HepG2 (cell line): ENCODE results near the gene DUSP22. TPM values are rescaled to one million over a fixed set of nuclear protein-coding genes. Genes with fewer than 3 reads are reported as not detected.

Experiments
- SSRP1 ChIP-seq: IDR thresholded peaks from 2 replicates; pipeline ENCODE4 v1.6.1; 2016; ENCODE audit warnings: control low read depth
- ZNF431 ChIP-seq: sonication (generic); formaldehyde crosslinking; IDR thresholded peaks from 2 replicates; pipeline ENCODE4 v1.9.0; 2022; ENCODE audit warnings: missing genetic modification reagents, low read depth, mild to moderate bottlenecking, borderline replicate concordance
- polyA plus RNA-seq, 8 experiments: library from polyadenylated mRNA; depleted of rRNA in 3 of 8; stranded (reverse) in 7 of 8; unstranded in 1 of 8; fragments of >200 nt; fragmentation: Illumina TruSeq in 4 of 8; extraction: Trizol in 4 of 8; gene quantifications; 2 replicates each; pipeline versions ENCODE4 v1.2.1 to v1.2.3, GENCODE V29; 2011 to 2016; ENCODE audit warnings: low read depth in 4 of 8, missing spikeins in 1 of 8, mixed read lengths in 1 of 8; ENCODE audit not compliant: insufficient read depth in 1 of 8
- total RNA-seq, 5 experiments: library from RNA; depleted of rRNA; stranded (reverse); fragments of >200 nt; fragmentation: Illumina TruSeq; extraction: Trizol; gene quantifications; 2 replicates each; pipeline ENCODE4 v1.2.3, GENCODE V29; 2016; ENCODE audit warnings: low read depth in 1 of 5
- TF ChIP-seq, protein P1 (sequence below): sonication (generic); formaldehyde crosslinking; IDR thresholded peaks from one replicate; pipeline ENCODE4 v1.5.1; 2020; ENCODE audit warnings: mild to moderate bottlenecking, missing genetic modification reagents; ENCODE audit errors: not compliant biosample characterization
- TF ChIP-seq, protein P2 (sequence below): IDR thresholded peaks from 2 replicates; pipeline ENCODE4 v1.4.0; 2020; ENCODE audit warnings: mild to moderate bottlenecking, missing genetic modification reagents

Gene DUSP22
- total and polyA plus RNA-seq, 2 of the 13 experiments (the other 11 are each of a cell fraction or from before 2014, with no cell fraction given) = 20.2 to 32.8 TPM

DNA sequence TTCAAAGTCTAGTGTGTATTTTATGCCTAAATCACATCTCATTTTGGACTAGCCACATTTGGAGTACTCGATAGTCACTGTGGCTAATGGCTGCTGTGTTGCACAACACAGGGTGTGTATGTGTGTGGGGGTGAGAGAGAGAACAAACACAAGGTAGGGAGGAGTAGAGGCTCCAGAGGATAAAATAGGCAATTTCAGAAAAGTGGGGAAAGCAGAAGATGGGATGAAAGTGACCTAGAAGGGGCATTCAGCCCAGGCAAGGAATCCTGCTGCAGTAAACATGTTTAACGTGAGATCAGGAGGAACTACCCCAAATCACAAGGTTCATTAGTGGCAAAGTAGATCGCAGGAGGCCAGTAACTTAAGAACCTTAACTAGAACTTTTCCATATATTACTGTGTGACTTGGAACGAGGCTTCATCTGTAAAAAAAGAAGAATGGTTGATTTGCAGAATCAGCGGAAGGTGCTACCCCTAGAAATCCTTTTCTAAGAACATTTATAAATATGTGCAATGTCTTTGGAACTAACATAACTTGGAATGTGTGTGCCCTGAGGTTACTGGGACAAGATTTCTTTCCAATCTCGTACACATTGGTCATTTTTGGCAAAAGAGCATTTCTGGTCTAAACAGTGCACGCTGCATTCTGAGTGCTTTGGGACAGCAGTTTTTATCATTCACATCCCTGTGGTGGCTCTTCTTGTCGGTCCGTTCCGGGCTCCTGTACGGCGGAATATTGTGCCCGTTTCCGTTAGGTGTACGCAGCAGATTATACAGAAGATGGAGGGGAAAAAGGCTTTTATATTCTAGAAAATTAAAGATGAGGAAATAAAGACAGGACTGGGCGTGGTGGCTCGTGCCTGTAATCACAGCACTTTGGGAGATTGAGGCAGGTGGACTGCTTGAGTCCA lies 2.6 kb downstream of the DUSP22 start (continued):
- TF ChIP-seq, protein P1, sequence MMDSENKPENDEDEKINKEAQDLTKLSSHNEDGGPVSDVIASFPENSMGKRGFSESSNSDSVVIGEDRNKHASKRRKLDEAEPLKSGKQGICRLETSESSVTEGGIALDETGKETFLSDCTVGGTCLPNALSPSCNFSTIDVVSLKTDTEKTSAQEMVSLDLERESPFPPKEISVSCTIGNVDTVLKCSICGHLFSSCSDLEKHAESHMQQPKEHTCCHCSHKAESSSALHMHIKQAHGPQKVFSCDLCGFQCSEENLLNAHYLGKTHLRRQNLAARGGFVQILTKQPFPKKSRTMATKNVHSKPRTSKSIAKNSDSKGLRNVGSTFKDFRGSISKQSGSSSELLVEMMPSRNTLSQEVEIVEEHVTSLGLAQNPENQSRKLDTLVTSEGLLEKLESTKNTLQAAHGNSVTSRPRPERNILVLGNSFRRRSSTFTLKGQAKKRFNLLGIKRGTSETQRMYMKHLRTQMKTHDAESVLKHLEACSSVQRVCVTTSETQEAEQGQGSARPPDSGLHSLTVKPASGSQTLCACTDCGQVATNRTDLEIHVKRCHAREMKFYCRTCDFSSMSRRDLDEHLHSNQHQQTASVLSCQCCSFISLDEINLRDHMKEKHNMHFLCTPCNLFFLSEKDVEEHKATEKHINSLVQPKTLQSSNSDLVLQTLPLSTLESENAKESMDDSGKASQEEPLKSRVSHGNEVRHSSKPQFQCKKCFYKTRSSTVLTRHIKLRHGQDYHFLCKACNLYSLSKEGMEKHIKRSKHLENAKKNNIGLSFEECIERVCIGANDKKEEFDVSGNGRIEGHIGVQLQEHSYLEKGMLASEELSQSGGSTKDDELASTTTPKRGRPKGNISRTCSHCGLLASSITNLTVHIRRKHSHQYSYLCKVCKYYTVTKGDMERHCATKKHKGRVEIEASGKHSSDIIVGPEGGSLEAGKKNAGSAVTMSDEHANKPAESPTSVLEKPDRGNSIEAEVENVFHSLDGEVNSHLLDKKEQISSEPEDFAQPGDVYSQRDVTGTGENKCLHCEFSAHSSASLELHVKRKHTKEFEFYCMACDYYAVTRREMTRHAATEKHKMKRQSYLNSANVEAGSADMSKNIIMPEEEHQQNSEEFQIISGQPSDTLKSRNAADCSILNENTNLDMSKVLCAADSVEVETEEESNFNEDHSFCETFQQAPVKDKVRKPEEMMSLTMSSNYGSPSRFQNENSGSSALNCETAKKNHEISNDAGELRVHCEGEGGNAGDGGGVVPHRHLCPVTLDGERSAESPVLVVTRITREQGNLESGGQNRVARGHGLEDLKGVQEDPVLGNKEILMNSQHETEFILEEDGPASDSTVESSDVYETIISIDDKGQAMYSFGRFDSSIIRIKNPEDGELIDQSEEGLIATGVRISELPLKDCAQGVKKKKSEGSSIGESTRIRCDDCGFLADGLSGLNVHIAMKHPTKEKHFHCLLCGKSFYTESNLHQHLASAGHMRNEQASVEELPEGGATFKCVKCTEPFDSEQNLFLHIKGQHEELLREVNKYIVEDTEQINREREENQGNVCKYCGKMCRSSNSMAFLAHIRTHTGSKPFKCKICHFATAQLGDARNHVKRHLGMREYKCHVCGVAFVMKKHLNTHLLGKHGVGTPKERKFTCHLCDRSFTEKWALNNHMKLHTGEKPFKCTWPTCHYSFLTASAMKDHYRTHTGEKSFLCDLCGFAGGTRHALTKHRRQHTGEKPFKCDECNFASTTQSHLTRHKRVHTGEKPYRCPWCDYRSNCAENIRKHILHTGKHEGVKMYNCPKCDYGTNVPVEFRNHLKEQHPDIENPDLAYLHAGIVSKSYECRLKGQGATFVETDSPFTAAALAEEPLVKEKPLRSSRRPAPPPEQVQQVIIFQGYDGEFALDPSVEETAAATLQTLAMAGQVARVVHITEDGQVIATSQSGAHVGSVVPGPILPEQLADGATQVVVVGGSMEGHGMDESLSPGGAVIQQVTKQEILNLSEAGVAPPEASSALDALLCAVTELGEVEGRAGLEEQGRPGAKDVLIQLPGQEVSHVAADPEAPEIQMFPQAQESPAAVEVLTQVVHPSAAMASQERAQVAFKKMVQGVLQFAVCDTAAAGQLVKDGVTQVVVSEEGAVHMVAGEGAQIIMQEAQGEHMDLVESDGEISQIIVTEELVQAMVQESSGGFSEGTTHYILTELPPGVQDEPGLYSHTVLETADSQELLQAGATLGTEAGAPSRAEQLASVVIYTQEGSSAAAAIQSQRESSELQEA (CRISPR knock-in tag) = no peak
- TF ChIP-seq ZNF431 (CRISPR knock-in tag) (no peak), SSRP1 (0 out of 2 replicates have a peak, but pooled peaks have one; percentile 53)
- TF ChIP-seq, protein P2, sequence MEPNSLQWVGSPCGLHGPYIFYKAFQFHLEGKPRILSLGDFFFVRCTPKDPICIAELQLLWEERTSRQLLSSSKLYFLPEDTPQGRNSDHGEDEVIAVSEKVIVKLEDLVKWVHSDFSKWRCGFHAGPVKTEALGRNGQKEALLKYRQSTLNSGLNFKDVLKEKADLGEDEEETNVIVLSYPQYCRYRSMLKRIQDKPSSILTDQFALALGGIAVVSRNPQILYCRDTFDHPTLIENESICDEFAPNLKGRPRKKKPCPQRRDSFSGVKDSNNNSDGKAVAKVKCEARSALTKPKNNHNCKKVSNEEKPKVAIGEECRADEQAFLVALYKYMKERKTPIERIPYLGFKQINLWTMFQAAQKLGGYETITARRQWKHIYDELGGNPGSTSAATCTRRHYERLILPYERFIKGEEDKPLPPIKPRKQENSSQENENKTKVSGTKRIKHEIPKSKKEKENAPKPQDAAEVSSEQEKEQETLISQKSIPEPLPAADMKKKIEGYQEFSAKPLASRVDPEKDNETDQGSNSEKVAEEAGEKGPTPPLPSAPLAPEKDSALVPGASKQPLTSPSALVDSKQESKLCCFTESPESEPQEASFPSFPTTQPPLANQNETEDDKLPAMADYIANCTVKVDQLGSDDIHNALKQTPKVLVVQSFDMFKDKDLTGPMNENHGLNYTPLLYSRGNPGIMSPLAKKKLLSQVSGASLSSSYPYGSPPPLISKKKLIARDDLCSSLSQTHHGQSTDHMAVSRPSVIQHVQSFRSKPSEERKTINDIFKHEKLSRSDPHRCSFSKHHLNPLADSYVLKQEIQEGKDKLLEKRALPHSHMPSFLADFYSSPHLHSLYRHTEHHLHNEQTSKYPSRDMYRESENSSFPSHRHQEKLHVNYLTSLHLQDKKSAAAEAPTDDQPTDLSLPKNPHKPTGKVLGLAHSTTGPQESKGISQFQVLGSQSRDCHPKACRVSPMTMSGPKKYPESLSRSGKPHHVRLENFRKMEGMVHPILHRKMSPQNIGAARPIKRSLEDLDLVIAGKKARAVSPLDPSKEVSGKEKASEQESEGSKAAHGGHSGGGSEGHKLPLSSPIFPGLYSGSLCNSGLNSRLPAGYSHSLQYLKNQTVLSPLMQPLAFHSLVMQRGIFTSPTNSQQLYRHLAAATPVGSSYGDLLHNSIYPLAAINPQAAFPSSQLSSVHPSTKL (CRISPR knock-in tag) = no peak
